ENCODE data around the gene TEAD1.

TEAD1 gene

DNA sequence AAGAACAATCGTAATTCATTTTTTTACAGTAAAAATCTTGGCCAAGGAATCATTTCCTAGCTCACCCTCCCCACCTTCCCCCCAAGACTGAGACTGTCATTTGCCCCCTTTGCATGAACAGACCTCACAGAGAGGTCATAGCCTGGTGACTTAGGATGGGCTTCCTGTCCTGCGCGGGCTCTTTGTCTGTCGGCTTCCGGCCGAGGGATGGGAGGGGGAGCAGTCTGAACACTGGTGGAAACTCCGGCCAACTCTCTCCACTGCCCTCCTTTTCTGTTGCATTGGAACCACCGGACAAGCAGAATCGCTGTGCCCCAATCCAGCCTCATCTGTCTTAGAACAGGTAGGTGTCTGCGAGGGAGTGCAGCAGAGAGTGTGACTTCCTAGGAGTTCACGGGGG, 41.7 kb downstream of the TEAD1 start:
- Histone ChIP-seq H3K27ac (ENCODE audit: low read depth, low read length) (no peak overlapping the region), H3K27me3 (ENCODE audit: control insufficient read depth in 1 of 2, insufficient read depth in 2 of 2, low read length in 2 of 2) (no peaks in the 10 kb centered on the region), H3K4me1 (ENCODE audit: insufficient read depth, low read length) (peaks cover 48% of the 10 kb centered on the region), H3K4me3 (ENCODE audit: low read depth in 1 of 2, low read length in 2 of 2) (no peak overlapping the region), H3K36me3 (ENCODE audit: insufficient read depth, low read length) (no peaks in the 10 kb centered on the region), H3K9me3 (ENCODE audit: low read length) (no peaks in the 10 kb centered on the region), H3K9ac (ENCODE audit: low read length) (no peak overlapping the region)

- Histone ChIP-seq H3K27ac (ENCODE audit: low read depth, low read length) (no peak overlapping the region), H3K9ac (ENCODE audit: low read length) (no peak overlapping the region), H3K4me1 (ENCODE audit: insufficient read depth, low read length) (peaks cover 56% of the 10 kb centered on the region), H3K36me3 (ENCODE audit: insufficient read depth, low read length) (no peaks in the 10 kb centered on the region), H3K4me3 (ENCODE audit: low read depth in 1 of 2, low read length in 2 of 2) (no peak overlapping the region), H3K27me3 (ENCODE audit: control insufficient read depth in 1 of 2, insufficient read depth in 2 of 2, low read length in 2 of 2) (no peaks in the 10 kb centered on the region), H3K9me3 (ENCODE audit: low read length) (no peaks in the 10 kb centered on the region)
Measured at GRCh38 chr11:12716816-12717215, 42.6 kb downstream of the TEAD1 start.

- H3K9me3 ChIP-seq (ENCODE audit: low read length): no peaks in the 10 kb centered on the region
Measured at GRCh38 chr11:12717851-12718291, 43.6 kb downstream of the TEAD1 start.

DNA sequence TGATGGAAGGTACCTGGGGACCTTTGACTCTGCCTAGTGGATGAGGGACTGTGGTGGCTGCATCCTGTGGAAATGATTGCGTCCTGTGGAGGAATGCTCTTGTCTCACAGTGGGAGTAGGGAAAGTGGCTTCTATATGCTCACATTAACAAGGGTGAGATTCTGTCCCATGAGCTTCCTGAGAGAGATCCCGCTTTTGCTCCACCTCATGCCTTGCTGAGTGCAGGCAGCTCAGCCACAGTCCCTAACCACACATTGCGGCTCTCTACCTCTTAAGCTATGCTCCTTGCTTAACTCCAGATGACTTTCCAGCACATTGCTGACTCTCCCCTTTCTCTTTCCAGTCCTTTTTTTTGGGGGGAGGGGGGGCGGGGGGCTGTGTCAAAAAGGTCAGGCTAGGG, 45.0 kb downstream of the TEAD1 start:
- no peak overlapping the region for H3K27ac ChIP-seq (ENCODE audit: low read depth, low read length)
- H3K9ac ChIP-seq (ENCODE audit: low read length): no peak overlapping the region
- H3K4me3 ChIP-seq (ENCODE audit: low read depth in 1 of 2, low read length in 2 of 2): no peak overlapping the region
- no peaks in the 10 kb centered on the region for H3K9me3 ChIP-seq (ENCODE audit: low read length)
- H3K4me1 ChIP-seq (ENCODE audit: insufficient read depth, low read length): peaks cover 66% of the 10 kb centered on the region
- H3K27me3 ChIP-seq (ENCODE audit: control insufficient read depth in 1 of 2, insufficient read depth in 2 of 2, low read length in 2 of 2): no peaks in the 10 kb centered on the region
- H3K36me3 ChIP-seq (ENCODE audit: insufficient read depth, low read length): no peaks in the 10 kb centered on the region

More at GRCh38 chr11:12717851-12718291, 43.6 kb downstream of the TEAD1 start:
- H3K4me1 ChIP-seq (ENCODE audit: insufficient read depth, low read length): peaks cover 62% of the 10 kb centered on the region
- H3K9ac ChIP-seq (ENCODE audit: low read length): no peak overlapping the region
- H3K36me3 ChIP-seq (ENCODE audit: insufficient read depth, low read length): no peaks in the 10 kb centered on the region
- H3K27ac ChIP-seq (ENCODE audit: low read depth, low read length): no peak overlapping the region
- H3K4me3 ChIP-seq (ENCODE audit: low read depth in 1 of 2, low read length in 2 of 2): no peak overlapping the region
- no peaks in the 10 kb centered on the region for H3K27me3 ChIP-seq (ENCODE audit: control insufficient read depth in 1 of 2, insufficient read depth in 2 of 2, low read length in 2 of 2)

GRCh38 chr11:12721816-12722604, 47.8 kb downstream of the TEAD1 start:
- Histone ChIP-seq H3K9me3 (ENCODE audit: low read length) (no peaks in the 10 kb centered on the region), H3K4me1 (ENCODE audit: insufficient read depth, low read length) (peaks cover 63% of the 10 kb centered on the region), H3K4me3 (ENCODE audit: low read depth in 1 of 2, low read length in 2 of 2) (no peak overlapping the region), H3K27ac (ENCODE audit: low read depth, low read length) (no peak overlapping the region), H3K27me3 (ENCODE audit: control insufficient read depth in 1 of 2, insufficient read depth in 2 of 2, low read length in 2 of 2) (no peaks in the 10 kb centered on the region), H3K36me3 (ENCODE audit: insufficient read depth, low read length) (no peaks in the 10 kb centered on the region), H3K9ac (ENCODE audit: low read length) (no peak overlapping the region)

DNA sequence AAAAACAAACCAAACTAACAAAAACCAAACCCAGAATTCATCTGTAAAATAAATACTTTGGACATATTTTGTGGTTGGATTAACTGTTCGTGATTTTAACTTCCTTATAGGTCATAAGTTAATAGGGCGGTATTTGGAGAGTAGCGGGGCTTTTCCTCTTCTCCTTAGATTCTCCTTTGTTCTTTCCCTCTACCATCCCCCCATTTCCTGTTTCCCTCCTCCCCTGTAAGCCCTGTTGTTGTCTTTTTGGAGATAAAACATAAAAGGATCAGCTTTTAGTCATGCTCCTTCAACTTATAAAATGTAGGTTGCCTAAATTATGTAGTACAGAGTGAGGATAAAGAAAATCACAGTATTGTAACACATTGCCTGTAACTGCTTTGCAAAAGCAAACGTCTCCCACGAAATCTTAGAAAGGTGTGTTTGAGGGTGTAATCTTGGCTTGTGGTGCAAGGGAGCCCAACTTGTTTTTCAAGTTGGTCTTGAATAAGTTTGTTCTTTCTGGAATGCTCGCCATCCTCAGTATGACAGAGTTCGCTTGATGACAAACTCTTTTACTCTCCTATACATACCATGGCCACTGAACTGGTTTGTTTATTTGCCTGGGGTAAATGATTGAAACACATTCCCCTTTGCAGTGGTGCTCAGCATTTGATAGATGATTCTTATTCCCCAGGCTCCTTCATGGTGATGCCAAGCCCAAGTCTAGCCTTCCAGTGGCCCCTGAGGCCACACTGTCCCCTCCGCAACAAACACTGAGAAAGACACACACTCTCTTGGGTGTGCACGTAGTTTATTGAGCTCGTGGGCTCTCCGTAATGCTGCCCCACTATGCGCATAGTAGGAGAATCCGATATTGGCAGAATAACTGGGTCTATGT, 49.4 kb downstream of the TEAD1 start:
- Histone ChIP-seq H3K27ac (ENCODE audit: low read depth, low read length) (peak overlapping the region; percentile 71), H3K9me3 (ENCODE audit: low read length) (no peaks in the 10 kb centered on the region), H3K27me3 (ENCODE audit: control insufficient read depth in 1 of 2, insufficient read depth in 2 of 2, low read length in 2 of 2) (no peaks in the 10 kb centered on the region), H3K9ac (ENCODE audit: low read length) (no peak overlapping the region), H3K4me1 (ENCODE audit: insufficient read depth, low read length) (peaks cover 69% of the 10 kb centered on the region), H3K4me3 (ENCODE audit: low read depth in 1 of 2, low read length in 2 of 2) (no peak overlapping the region), H3K36me3 (ENCODE audit: insufficient read depth, low read length) (no peaks in the 10 kb centered on the region)

GRCh38 chr11:12724301-12725054, 50.3 kb downstream of the TEAD1 start:
- no peaks in the 10 kb centered on the region for H3K9me3 ChIP-seq (ENCODE audit: low read length)
- H3K4me3 ChIP-seq (ENCODE audit: low read depth in 1 of 2, low read length in 2 of 2): no peak overlapping the region
- H3K4me1 ChIP-seq (ENCODE audit: insufficient read depth, low read length): peaks cover 77% of the 10 kb centered on the region
- no peak overlapping the region for H3K9ac ChIP-seq (ENCODE audit: low read length)
- H3K27me3 ChIP-seq (ENCODE audit: control insufficient read depth in 1 of 2, insufficient read depth in 2 of 2, low read length in 2 of 2): no peaks in the 10 kb centered on the region
- H3K36me3 ChIP-seq (ENCODE audit: insufficient read depth, low read length): no peaks in the 10 kb centered on the region
- H3K27ac ChIP-seq (ENCODE audit: low read depth, low read length): peak overlapping the region; percentile 71

- Histone ChIP-seq H3K4me1 (ENCODE audit: insufficient read depth, low read length) (peaks cover 83% of the 10 kb centered on the region), H3K9me3 (ENCODE audit: low read length) (no peaks in the 10 kb centered on the region), H3K27ac (ENCODE audit: low read depth, low read length) (peak overlapping the region; percentile 71), H3K36me3 (ENCODE audit: insufficient read depth, low read length) (no peaks in the 10 kb centered on the region), H3K9ac (ENCODE audit: low read length) (no peak overlapping the region), H3K4me3 (ENCODE audit: low read depth in 1 of 2, low read length in 2 of 2) (no peak overlapping the region), H3K27me3 (ENCODE audit: control insufficient read depth in 1 of 2, insufficient read depth in 2 of 2, low read length in 2 of 2) (no peaks in the 10 kb centered on the region)
Measured at GRCh38 chr11:12725055-12725862, 51.0 kb downstream of the TEAD1 start.

- Histone ChIP-seq H3K27me3 (ENCODE audit: control insufficient read depth in 1 of 2, insufficient read depth in 2 of 2, low read length in 2 of 2) (no peaks in the 10 kb centered on the region), H3K27ac (ENCODE audit: low read depth, low read length) (peak overlapping the region; percentile 57), H3K36me3 (ENCODE audit: insufficient read depth, low read length) (no peaks in the 10 kb centered on the region), H3K4me3 (ENCODE audit: low read depth in 1 of 2, low read length in 2 of 2) (no peak overlapping the region), H3K4me1 (ENCODE audit: insufficient read depth, low read length) (peaks cover 77% of the 10 kb centered on the region), H3K9ac (ENCODE audit: low read length) (no peak overlapping the region), H3K9me3 (ENCODE audit: low read length) (no peaks in the 10 kb centered on the region)
Measured at GRCh38 chr11:12725863-12726682, 51.9 kb downstream of the TEAD1 start.

GRCh38 chr11:12727563-12728211, 53.5 kb downstream of the TEAD1 start:
- Histone ChIP-seq H3K27me3 (ENCODE audit: control insufficient read depth in 1 of 2, insufficient read depth in 2 of 2, low read length in 2 of 2) (no peaks in the 10 kb centered on the region), H3K27ac (ENCODE audit: low read depth, low read length) (peak overlapping the region; percentile 51), H3K9ac (ENCODE audit: low read length) (no peak overlapping the region), H3K4me1 (ENCODE audit: insufficient read depth, low read length) (peaks cover 65% of the 10 kb centered on the region), H3K36me3 (ENCODE audit: insufficient read depth, low read length) (no peaks in the 10 kb centered on the region), H3K9me3 (ENCODE audit: low read length) (no peaks in the 10 kb centered on the region), H3K4me3 (ENCODE audit: low read depth in 1 of 2, low read length in 2 of 2) (no peak overlapping the region)
